HepG2 (cell line): ENCODE data around the gene TMEM139. TPM values are rescaled to one million over a fixed set of nuclear protein-coding genes. Genes with fewer than 3 reads are reported as not detected.

ENCODE experiments used
- CENPT ChIP-seq: sonication (generic); formaldehyde crosslinking; IDR thresholded peaks from 2 replicates; pipeline ENCODE4 v1.8.0; 2022; ENCODE audit warnings: low read depth, mild to moderate bottlenecking, moderate library complexity, missing genetic modification reagents
- GABPB1 ChIP-seq: IDR thresholded peaks from 2 replicates; pipeline ENCODE4 v1.6.1; 2016; ENCODE audit warnings: mild to moderate bottlenecking, missing genetic modification reagents, moderate library complexity, missing compliant biosample characterization
- HOXA3 ChIP-seq: sonication (generic); formaldehyde crosslinking; IDR thresholded peaks from 2 replicates; pipeline ENCODE4 v1.5.0; 2020; ENCODE audit warnings: missing genetic modification reagents
- KDM4B ChIP-seq: sonication (generic); formaldehyde crosslinking; IDR thresholded peaks from 2 replicates; pipeline ENCODE4 v1.4.0; 2020; ENCODE audit warnings: missing genetic modification reagents
- NR3C1 ChIP-seq: sonication (generic); formaldehyde crosslinking; IDR thresholded peaks from 2 replicates; pipeline ENCODE4 v1.4.0; 2020; ENCODE audit warnings: missing genetic modification reagents
- POGZ ChIP-seq: sonication (generic); formaldehyde crosslinking; IDR thresholded peaks from 2 replicates; pipeline ENCODE4 v1.4.0; 2020; ENCODE audit warnings: mild to moderate bottlenecking, missing genetic modification reagents
- SAP130 ChIP-seq: IDR thresholded peaks from 2 replicates; pipeline ENCODE4 v1.6.1; 2016; ENCODE audit warnings: low read depth
- SOX6 ChIP-seq, 2 experiments: fragments of 450-650 bp in 1 of 2; sonication (generic) in 1 of 2; formaldehyde crosslinking in 1 of 2; IDR thresholded peaks; 2 replicates each; pipeline versions ENCODE4 v1.4.0 to v1.6.1; 2017 to 2020; ENCODE audit warnings: antibody characterized with exemption in 1 of 2, mild to moderate bottlenecking in 1 of 2, missing genetic modification reagents in 1 of 2
- THYN1 ChIP-seq: sonication (generic); formaldehyde crosslinking; IDR thresholded peaks from 2 replicates; pipeline ENCODE4 v1.8.1; 2023; ENCODE audit warnings: low read depth, mild to moderate bottlenecking, moderate library complexity, missing genetic modification reagents, borderline replicate concordance
- TOE1 ChIP-seq: sonication (generic); formaldehyde crosslinking; IDR thresholded peaks from 2 replicates; pipeline ENCODE4 v1.4.0; 2020; ENCODE audit warnings: mild to moderate bottlenecking, missing genetic modification reagents
- ZFX ChIP-seq: sonication (generic); formaldehyde crosslinking; IDR thresholded peaks from 2 replicates; pipeline ENCODE4 v1.4.0; 2020; ENCODE audit warnings: mild to moderate bottlenecking, low read depth, missing genetic modification reagents, moderate library complexity
- ZNF326 ChIP-seq: sonication (generic); formaldehyde crosslinking; IDR thresholded peaks from 2 replicates; pipeline ENCODE4 v1.4.0; 2020; ENCODE audit warnings: missing genetic modification reagents, borderline replicate concordance
- ZNF331 ChIP-seq: sonication (generic); formaldehyde crosslinking; IDR thresholded peaks from 2 replicates; pipeline ENCODE4 v1.4.0; 2020; ENCODE audit warnings: missing genetic modification reagents
- ZNF44 ChIP-seq: sonication (generic); formaldehyde crosslinking; IDR thresholded peaks from 2 replicates; pipeline ENCODE4 v1.5.1; 2020; ENCODE audit warnings: mild to moderate bottlenecking, missing genetic modification reagents
- ZNF569 ChIP-seq: sonication (generic); formaldehyde crosslinking; IDR thresholded peaks from 2 replicates; pipeline ENCODE4 v1.5.0; 2020; ENCODE audit warnings: mild to moderate bottlenecking, missing genetic modification reagents, moderate library complexity, borderline replicate concordance
- ZNF772 ChIP-seq: sonication (generic); formaldehyde crosslinking; IDR thresholded peaks from 2 replicates; pipeline ENCODE4 v1.5.0; 2020; ENCODE audit warnings: mild to moderate bottlenecking, missing genetic modification reagents
- polyA plus RNA-seq, 8 experiments: library from polyadenylated mRNA; depleted of rRNA in 3 of 8; stranded (reverse) in 7 of 8; unstranded in 1 of 8; fragments of >200 nt; fragmentation: Illumina TruSeq in 4 of 8; extraction: Trizol in 4 of 8; gene quantifications; 2 replicates each; pipeline versions ENCODE4 v1.2.1 to v1.2.3, GENCODE V29; 2011 to 2016; ENCODE audit warnings: low read depth in 4 of 8, missing spikeins in 1 of 8, mixed read lengths in 1 of 8; ENCODE audit not compliant: insufficient read depth in 1 of 8
- total RNA-seq, 5 experiments: library from RNA; depleted of rRNA; stranded (reverse); fragments of >200 nt; fragmentation: Illumina TruSeq; extraction: Trizol; gene quantifications; 2 replicates each; pipeline ENCODE4 v1.2.3, GENCODE V29; 2016; ENCODE audit warnings: low read depth in 1 of 5
- TF ChIP-seq, protein P1 (sequence below): sonication (generic); formaldehyde crosslinking; IDR thresholded peaks from 2 replicates; pipeline ENCODE4 v1.4.0; 2020; ENCODE audit warnings: missing genetic modification reagents
- TF ChIP-seq, protein P2 (sequence below): sonication (generic); formaldehyde crosslinking; IDR thresholded peaks from 2 replicates; pipeline ENCODE4 v1.9.0; 2022; ENCODE audit warnings: low read depth, missing genetic modification reagents
- TF ChIP-seq, protein P3 (sequence below): sonication (generic); formaldehyde crosslinking; IDR thresholded peaks from 2 replicates; pipeline ENCODE4 v1.5.1; 2020; ENCODE audit warnings: missing genetic modification reagents, mild to moderate bottlenecking, borderline replicate concordance
- TF ChIP-seq, protein P4 (sequence below): sonication (generic); formaldehyde crosslinking; IDR thresholded peaks from 2 replicates; pipeline ENCODE4 v1.9.0; 2021; ENCODE audit warnings: missing genetic modification reagents, borderline replicate concordance
- TF ChIP-seq, protein P5 (sequence below): sonication (generic); formaldehyde crosslinking; conservative IDR thresholded peaks from 2 replicates; pipeline ENCODE4 v1.4.0; 2020; ENCODE audit warnings: missing genetic modification reagents
- TF ChIP-seq, protein P6 (sequence below): sonication (generic); formaldehyde crosslinking; IDR thresholded peaks from 2 replicates; pipeline ENCODE4 v1.4.0; 2020; ENCODE audit warnings: mild to moderate bottlenecking, missing genetic modification reagents

The TMEM139 gene
- total and polyA plus RNA-seq, 2 of the 13 experiments (the other 11 are each of a cell fraction or from before 2014, with no cell fraction given): 7.9 to 14.0 TPM

DNA sequence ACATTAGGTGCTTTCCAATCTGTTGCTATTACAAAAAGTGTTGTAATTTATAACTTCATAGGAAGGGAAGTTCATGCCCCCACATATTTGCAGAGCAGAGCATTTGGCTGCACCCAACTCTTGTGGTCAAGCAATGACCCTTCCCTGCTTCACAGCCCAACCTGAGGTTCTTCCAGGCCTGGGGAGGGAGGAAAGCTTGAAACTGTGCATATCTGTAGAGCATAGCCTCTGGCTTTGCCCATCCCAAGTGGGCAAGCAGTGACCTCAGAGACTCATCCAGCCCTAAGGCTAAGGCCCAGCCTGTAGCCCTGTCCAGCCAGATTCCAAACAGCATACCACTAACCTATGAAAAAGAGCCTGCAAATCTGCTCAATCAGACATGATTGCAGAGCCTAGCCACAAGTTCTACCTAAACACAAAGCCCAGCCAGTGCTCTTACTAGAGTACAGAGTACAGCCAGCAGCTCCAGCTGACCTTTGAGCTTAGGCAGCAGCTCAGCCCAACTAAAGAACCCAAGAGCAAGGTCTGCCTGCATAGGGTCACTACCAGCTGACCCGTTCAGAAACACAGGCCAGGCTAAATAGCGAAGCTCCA, 35.9 kb upstream of the TMEM139 start (continued):
- TF ChIP-seq, protein P1, sequence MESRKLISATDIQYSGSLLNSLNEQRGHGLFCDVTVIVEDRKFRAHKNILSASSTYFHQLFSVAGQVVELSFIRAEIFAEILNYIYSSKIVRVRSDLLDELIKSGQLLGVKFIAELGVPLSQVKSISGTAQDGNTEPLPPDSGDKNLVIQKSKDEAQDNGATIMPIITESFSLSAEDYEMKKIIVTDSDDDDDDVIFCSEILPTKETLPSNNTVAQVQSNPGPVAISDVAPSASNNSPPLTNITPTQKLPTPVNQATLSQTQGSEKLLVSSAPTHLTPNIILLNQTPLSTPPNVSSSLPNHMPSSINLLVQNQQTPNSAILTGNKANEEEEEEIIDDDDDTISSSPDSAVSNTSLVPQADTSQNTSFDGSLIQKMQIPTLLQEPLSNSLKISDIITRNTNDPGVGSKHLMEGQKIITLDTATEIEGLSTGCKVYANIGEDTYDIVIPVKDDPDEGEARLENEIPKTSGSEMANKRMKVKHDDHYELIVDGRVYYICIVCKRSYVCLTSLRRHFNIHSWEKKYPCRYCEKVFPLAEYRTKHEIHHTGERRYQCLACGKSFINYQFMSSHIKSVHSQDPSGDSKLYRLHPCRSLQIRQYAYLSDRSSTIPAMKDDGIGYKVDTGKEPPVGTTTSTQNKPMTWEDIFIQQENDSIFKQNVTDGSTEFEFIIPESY (CRISPR knock-in tag): 0 out of 2 replicates have a peak, but pooled peaks have one; percentile 21
- TF ChIP-seq, protein P2, sequence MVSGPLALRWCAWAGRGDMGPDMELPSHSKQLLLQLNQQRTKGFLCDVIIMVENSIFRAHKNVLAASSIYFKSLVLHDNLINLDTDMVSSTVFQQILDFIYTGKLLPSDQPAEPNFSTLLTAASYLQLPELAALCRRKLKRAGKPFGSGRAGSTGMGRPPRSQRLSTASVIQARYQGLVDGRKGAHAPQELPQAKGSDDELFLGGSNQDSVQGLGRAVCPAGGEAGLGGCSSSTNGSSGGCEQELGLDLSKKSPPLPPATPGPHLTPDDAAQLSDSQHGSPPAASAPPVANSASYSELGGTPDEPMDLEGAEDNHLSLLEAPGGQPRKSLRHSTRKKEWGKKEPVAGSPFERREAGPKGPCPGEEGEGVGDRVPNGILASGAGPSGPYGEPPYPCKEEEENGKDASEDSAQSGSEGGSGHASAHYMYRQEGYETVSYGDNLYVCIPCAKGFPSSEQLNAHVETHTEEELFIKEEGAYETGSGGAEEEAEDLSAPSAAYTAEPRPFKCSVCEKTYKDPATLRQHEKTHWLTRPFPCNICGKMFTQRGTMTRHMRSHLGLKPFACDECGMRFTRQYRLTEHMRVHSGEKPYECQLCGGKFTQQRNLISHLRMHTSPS (CRISPR knock-in tag): no peak
- no peak for TF ChIP-seq KDM4B (CRISPR knock-in tag)
- TF ChIP-seq NR3C1 (CRISPR knock-in tag): no peak
- TF ChIP-seq THYN1 (CRISPR knock-in tag): no peak
- TF ChIP-seq SAP130 (CRISPR knock-in tag): peak; percentile 40; the same call in 1 of the 2 replicates
- TF ChIP-seq ZNF772 (CRISPR knock-in tag): no peak
- TF ChIP-seq ZNF331 (CRISPR knock-in tag): peak; percentile 98
- TF ChIP-seq CENPT (CRISPR knock-in tag): no peak
- TF ChIP-seq TOE1 (CRISPR knock-in tag): no peak
- TF ChIP-seq ZNF569 (CRISPR knock-in tag): no peak
- TF ChIP-seq GABPB1 (CRISPR knock-in tag): no peak
- TF ChIP-seq, protein P3, sequence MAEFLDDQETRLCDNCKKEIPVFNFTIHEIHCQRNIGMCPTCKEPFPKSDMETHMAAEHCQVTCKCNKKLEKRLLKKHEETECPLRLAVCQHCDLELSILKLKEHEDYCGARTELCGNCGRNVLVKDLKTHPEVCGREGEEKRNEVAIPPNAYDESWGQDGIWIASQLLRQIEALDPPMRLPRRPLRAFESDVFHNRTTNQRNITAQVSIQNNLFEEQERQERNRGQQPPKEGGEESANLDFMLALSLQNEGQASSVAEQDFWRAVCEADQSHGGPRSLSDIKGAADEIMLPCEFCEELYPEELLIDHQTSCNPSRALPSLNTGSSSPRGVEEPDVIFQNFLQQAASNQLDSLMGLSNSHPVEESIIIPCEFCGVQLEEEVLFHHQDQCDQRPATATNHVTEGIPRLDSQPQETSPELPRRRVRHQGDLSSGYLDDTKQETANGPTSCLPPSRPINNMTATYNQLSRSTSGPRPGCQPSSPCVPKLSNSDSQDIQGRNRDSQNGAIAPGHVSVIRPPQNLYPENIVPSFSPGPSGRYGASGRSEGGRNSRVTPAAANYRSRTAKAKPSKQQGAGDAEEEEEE: no peak
- TF ChIP-seq HOXA3 (CRISPR knock-in tag): peak; percentile 49; the same call in 1 of the 2 replicates
- TF ChIP-seq, protein P4, sequence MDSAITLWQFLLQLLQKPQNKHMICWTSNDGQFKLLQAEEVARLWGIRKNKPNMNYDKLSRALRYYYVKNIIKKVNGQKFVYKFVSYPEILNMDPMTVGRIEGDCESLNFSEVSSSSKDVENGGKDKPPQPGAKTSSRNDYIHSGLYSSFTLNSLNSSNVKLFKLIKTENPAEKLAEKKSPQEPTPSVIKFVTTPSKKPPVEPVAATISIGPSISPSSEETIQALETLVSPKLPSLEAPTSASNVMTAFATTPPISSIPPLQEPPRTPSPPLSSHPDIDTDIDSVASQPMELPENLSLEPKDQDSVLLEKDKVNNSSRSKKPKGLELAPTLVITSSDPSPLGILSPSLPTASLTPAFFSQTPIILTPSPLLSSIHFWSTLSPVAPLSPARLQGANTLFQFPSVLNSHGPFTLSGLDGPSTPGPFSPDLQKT: no peak
- TF ChIP-seq, protein P5, sequence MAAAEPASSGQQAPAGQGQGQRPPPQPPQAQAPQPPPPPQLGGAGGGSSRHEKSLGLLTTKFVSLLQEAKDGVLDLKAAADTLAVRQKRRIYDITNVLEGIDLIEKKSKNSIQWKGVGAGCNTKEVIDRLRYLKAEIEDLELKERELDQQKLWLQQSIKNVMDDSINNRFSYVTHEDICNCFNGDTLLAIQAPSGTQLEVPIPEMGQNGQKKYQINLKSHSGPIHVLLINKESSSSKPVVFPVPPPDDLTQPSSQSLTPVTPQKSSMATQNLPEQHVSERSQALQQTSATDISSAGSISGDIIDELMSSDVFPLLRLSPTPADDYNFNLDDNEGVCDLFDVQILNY: no peak
- peak; percentile 79 for TF ChIP-seq POGZ (CRISPR knock-in tag)
- no peak for TF ChIP-seq SOX6 (IDR thresholded peaks at IDR 0.05)
- peak; percentile 53 for TF ChIP-seq SOX6 (CRISPR knock-in tag; IDR thresholded peaks at IDR 0.05)
- no peak for TF ChIP-seq ZNF326 (CRISPR knock-in tag)
- no peak for TF ChIP-seq ZNF44
- TF ChIP-seq ZFX: peak; percentile 15; the same call in 1 of the 2 replicates
- TF ChIP-seq, protein P6, sequence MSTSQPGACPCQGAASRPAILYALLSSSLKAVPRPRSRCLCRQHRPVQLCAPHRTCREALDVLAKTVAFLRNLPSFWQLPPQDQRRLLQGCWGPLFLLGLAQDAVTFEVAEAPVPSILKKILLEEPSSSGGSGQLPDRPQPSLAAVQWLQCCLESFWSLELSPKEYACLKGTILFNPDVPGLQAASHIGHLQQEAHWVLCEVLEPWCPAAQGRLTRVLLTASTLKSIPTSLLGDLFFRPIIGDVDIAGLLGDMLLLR (CRISPR knock-in tag): no peak
